Medulla oblongata (tissue), 1 donor: ENCODE measurements around the gene UBAC1.
"Not testable (repeated sequence)": the region's sequence is repeated elsewhere in the genome, so short reads cannot be mapped to it uniquely, and the experiment has no call there.

Source experiments
- DNase-seq: peaks from one replicate; pipeline ENCODE4 v3.0.0-alpha.2; 2015; ENCODE audit errors: extremely low spot score

UBAC1 gene

GRCh38 chr9:135960411-135961276, 529 bp downstream of the UBAC1 start:
- DNase-seq: peak; percentile 33

- DNase-seq: no peak
These were observed 1.4 kb downstream of the UBAC1 start for GRCh38 chr9:135959814-135960213.

GRCh38 chr9:135958485-135958884, 2.7 kb downstream of the UBAC1 start:
- DNase-seq: peak; percentile 66

GRCh38 chr9:135957431-135957830, 3.7 kb downstream of the UBAC1 start:
- no peak for DNase-seq

GRCh38 chr9:135956802-135957174, 4.4 kb downstream of the UBAC1 start:
- no peak for DNase-seq

GRCh38 chr9:135955934-135956801, 5.0 kb downstream of the UBAC1 start:
- no peak for DNase-seq

GRCh38 chr9:135952664-135953206, 8.4 kb downstream of the UBAC1 start:
- DNase-seq: no peak

- DNase-seq: no peak
These were observed 9.1 kb downstream of the UBAC1 start for GRCh38 chr9:135951889-135952663.

- DNase-seq: not testable (repeated sequence)
These were observed 9.9 kb downstream of the UBAC1 start for GRCh38 chr9:135951310-135951709.

GRCh38 chr9:135950841-135951240, 10.3 kb downstream of the UBAC1 start:
- DNase-seq: not testable (repeated sequence)

GRCh38 chr9:135950135-135950682, 11.0 kb downstream of the UBAC1 start:
- no peak for DNase-seq

- no peak for DNase-seq
These were observed 11.6 kb downstream of the UBAC1 start for GRCh38 chr9:135949501-135950134.

GRCh38 chr9:135948968-135949367, 12.2 kb downstream of the UBAC1 start:
- DNase-seq: no peak

- DNase-seq: no peak
These were observed 12.7 kb downstream of the UBAC1 start for GRCh38 chr9:135948446-135948845.

GRCh38 chr9:135947582-135947981, 13.6 kb downstream of the UBAC1 start:
- no peak for DNase-seq

- DNase-seq: not testable (repeated sequence)
These were observed 14.1 kb downstream of the UBAC1 start for GRCh38 chr9:135947105-135947504.

GRCh38 chr9:135946392-135946994, 14.7 kb downstream of the UBAC1 start:
- DNase-seq: no peak

- no peak for DNase-seq
These were observed 15.2 kb downstream of the UBAC1 start for GRCh38 chr9:135945969-135946368.

- DNase-seq: no peak
These were observed 16.5 kb downstream of the UBAC1 start for GRCh38 chr9:135944444-135945252.

- not testable (repeated sequence) for DNase-seq
These were observed 17.6 kb downstream of the UBAC1 start for GRCh38 chr9:135943604-135944003.
